Activated T-cell treated with anti-CD3 and anti-CD28 coated beads for 24 hours (primary cell): ENCODE results near the gene GDPD5.

ENCODE experiments used
- DNase-seq: peaks from one replicate; pipeline ENCODE4 v3.0.0-alpha.2; 2020; ENCODE audit warnings: low read depth

Gene GDPD5

GRCh38 chr11:75402002-75402773 is 123.6 kb downstream of the GDPD5 start:
- no peak for DNase-seq

- DNase-seq = no peak
Observed at GRCh38 chr11:75400146-75400865, 125.4 kb downstream of the GDPD5 start.

- DNase-seq = peak; percentile 86
Observed at GRCh38 chr11:75399344-75400145, 126.2 kb downstream of the GDPD5 start, which contains the start of gene RPS3. Gene RPS3, plus strand, starts transcription at chr11:75399518. Its CDS starts 30 bp downstream, at chr11:75399548.

GRCh38 chr11:75398906-75399305 is 126.8 kb downstream of the GDPD5 start:
- DNase-seq = no peak

- no peak for DNase-seq
Observed at GRCh38 chr11:75394085-75394840, 131.5 kb downstream of the GDPD5 start.

GRCh38 chr11:75389925-75390324 is 135.8 kb downstream of the GDPD5 start:
- no peak for DNase-seq

- no peak for DNase-seq
Observed at GRCh38 chr11:75389276-75389605, 136.5 kb downstream of the GDPD5 start.

GRCh38 chr11:75388386-75389275 is 137.1 kb downstream of the GDPD5 start:
- DNase-seq = peak; percentile 60

- DNase-seq = no peak
Observed at GRCh38 chr11:75387736-75388294, 137.9 kb downstream of the GDPD5 start.

GRCh38 chr11:75386942-75387630 is 138.7 kb downstream of the GDPD5 start:
- DNase-seq = no peak
